ENCODE measurements around the gene TMEM191B. TPM values are rescaled to one million over a fixed set of nuclear protein-coding genes. Genes with fewer than 3 reads are reported as not detected.

The TMEM191B gene
- 0.77 TPM in 1 of 2 replicates, not detected in the other for total RNA-seq

DNA sequence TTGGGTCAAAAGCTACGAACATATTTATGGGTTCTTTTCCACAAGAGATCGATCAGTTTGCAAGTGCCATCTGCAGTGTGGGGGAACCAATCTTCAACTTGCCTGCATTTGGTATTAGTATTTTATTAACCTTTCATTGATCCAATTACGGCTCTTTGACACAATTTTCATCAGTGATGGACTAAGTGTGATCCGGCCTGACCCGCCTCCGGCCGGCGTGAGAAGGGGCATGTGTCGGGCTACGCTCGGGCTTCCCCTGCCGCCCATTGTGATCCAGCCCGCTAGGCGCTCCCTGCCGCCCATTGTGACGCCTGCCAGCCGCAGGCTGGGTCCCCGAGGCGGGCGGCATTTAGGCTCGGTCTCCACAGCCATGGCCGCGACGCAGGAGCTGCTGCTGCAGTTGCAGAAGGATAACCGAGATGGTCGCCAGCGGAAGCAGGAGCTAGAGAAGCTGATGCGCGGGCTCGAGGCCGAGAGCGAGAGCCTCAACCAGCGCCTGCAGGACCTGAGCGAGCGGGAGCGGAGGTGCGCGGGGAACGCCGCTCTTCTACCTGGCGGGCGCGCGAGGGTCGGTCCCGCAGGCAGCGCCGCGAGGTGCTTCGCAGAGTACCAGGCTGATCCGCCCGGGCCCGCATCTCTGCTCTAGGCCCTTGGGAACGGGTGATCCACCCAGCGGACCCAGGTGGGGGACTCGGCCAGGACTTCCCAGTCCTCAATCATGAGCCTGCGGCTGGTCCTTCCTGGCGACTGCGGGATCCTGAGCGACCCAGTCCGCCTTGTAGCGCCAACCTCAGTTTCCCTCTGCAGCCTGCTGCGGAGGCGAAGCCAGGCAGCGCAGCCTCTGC is at the start of gene TMEM191B:
TSS of gene TMEM191B (plus strand) at position 51 of the 845 bp plus-strand sequence. CDS start at position 230, 179 bp downstream.

DNA sequence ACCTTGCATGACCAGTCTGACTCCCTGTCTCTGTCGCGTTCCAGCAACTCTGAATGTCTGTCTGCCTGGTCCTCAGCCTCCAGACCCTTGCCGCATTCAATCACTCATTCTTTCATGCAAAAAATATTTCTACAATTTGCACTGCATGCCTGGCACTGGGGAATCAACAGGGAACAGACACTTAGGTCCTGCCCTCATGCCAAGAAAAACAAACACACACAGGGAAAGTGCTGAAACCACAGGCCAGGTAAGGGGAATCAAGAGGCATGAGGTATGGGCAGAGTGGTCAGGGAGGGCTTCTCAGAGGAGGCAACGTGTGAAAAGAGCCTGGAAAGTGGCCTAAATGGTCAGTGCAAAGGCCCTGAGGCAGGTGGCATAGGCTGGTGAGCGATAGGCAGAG is 9.5 kb upstream of the TMEM191B start, which contains the start of gene GGTLC3:
TSS of gene GGTLC3 (minus strand) at position 101 of the 400 bp plus-strand sequence. CDS start 264 bp downstream, outside the sequence.

Other genes with a start within 250 kb of the TMEM191B start
- not detected in 2 replicates for gene GGTLC3, start 9.6 kb upstream of the TMEM191B start, total RNA-seq
- gene RIMBP3, start 84.1 kb downstream of the TMEM191B start, total RNA-seq = 0.58 and 1.4 TPM in 2 replicates